H1 (cell line): ENCODE results near the gene AMIGO2. TPM values are rescaled to one million over a fixed set of nuclear protein-coding genes. Genes with fewer than 3 reads are reported as not detected.
A peak's percentile ranks its signal among the peaks of the same experiment; 100 is the strongest.

Source experiments
- ASH2L ChIP-seq: fragments of 200-600, 300-600 bp; sonication (generic); IDR thresholded peaks from one replicate; pipeline ENCODE4 v1.7.1; 2017; ENCODE audit warnings: low read length
- CBX8 ChIP-seq: fragments of 300-800, 300-1000 bp; sonication (generic); IDR thresholded peaks from 2 replicates; pipeline ENCODE4 v1.7.1; 2016; ENCODE audit warnings: low read depth, low read length, borderline replicate concordance
- CREB1 ChIP-seq: IDR thresholded peaks from 2 replicates; pipeline ENCODE4 v1.6.1; 2012; ENCODE audit warnings: inconsistent platforms
- EZH2 ChIP-seq: fragments of 200-600 bp; sonication (generic); IDR thresholded peaks from 2 replicates; pipeline ENCODE4 v1.7.1; 2012; ENCODE audit warnings: low read depth, mild to moderate bottlenecking, moderate library complexity, low read length, inconsistent platforms; ENCODE audit not compliant: severe bottlenecking
- HDAC6 ChIP-seq: IDR thresholded peaks from one replicate; pipeline ENCODE4 v1.7.1; 2012; ENCODE audit warnings: low read depth, mild to moderate bottlenecking, inconsistent platforms, low read length, moderate library complexity
- JUN ChIP-seq: IDR thresholded peaks from 2 replicates; pipeline ENCODE4 v1.6.1; 2011; ENCODE audit warnings: low read depth, mild to moderate bottlenecking, improper control_type of control experiment, low read length
- PHF8 ChIP-seq: fragments of 200-600 bp; sonication (generic); conservative IDR thresholded peaks from 2 replicates; pipeline ENCODE4 v1.7.1; 2012; ENCODE audit warnings: low read depth, mild to moderate bottlenecking, inconsistent platforms, low read length, moderate library complexity
- POU5F1 ChIP-seq: IDR thresholded peaks from 2 replicates; pipeline ENCODE4 v1.6.1; 2011; ENCODE audit warnings: low read depth, mild to moderate bottlenecking, low read length, moderate library complexity
- RAD21 ChIP-seq, 2 experiments: IDR thresholded peaks in 1 of 2; conservative IDR thresholded peaks in 1 of 2; 2 replicates each; pipeline ENCODE4 v1.6.1; 2011; ENCODE audit warnings: low read depth in 2 of 2, low read length in 2 of 2, improper control_type of control experiment in 1 of 2, inconsistent platforms in 1 of 2, mild to moderate bottlenecking in 1 of 2, moderate library complexity in 1 of 2
- SAP30 ChIP-seq: fragments of 300-600 bp; sonication (generic); IDR thresholded peaks from 2 replicates; pipeline ENCODE4 v1.7.1; 2012; ENCODE audit warnings: low read length, moderate library complexity, mild to moderate bottlenecking, inconsistent platforms; ENCODE audit not compliant: insufficient read depth, insufficient replicate concordance
- SP2 ChIP-seq: IDR thresholded peaks from 2 replicates; pipeline ENCODE4 v1.6.1; 2012; ENCODE audit warnings: mild to moderate bottlenecking, low read length, inconsistent platforms
- TAF1 ChIP-seq: IDR thresholded peaks from 2 replicates; pipeline ENCODE4 v1.6.1; 2011; ENCODE audit warnings: mild to moderate bottlenecking, low read depth, low read length
- polyA plus RNA-seq, 7 experiments: library from polyadenylated mRNA; depleted of rRNA in 3 of 7; stranded (reverse) in 5 of 7; unstranded in 2 of 7; fragments of >200 nt in 5 of 7; fragments of 200-250 nt in 2 of 7; gene quantifications; 1 replicate in 5 of 7; 2 replicates in 1 of 7; 4 replicates in 1 of 7; pipeline versions ENCODE4 v1.2.1 to v1.2.3, GENCODE V29; 2011 to 2013; ENCODE audit warnings: missing spikeins in 2 of 7, mixed read lengths in 2 of 7
- total RNA-seq: library from RNA; stranded (reverse); fragmentation: NEBNext Ultra II Directional; extraction: Animal tissue kit (Norgen Biotek cat#: 25700); gene quantifications from 2 replicates; pipeline ENCODE4 v1.2.1, GENCODE V29; 2021

Gene AMIGO2
- total and polyA plus RNA-seq, 2 of the 8 experiments (the other 6 are each of a cell fraction or from before 2014, with no cell fraction given) = 1.7 to 3.3 TPM

- TF ChIP-seq RAD21 (IDR thresholded peaks at IDR 0.05 in 1 of 2, conservative IDR thresholded peaks at IDR 0.05 in 1 of 2; ENCODE audit: low read depth in 2 of 2, low read length in 2 of 2) (peak; percentile 60 to 74), CREB1 (no peak), ASH2L (peak; percentile 4), POU5F1 (no peak), PHF8 (no peak), TAF1 (no peak), EZH2 (no peak), SAP30 (no peak), CBX8 (no peak), HDAC6 (no peak), SP2 (no peak), JUN (no peak)
- TF ChIP-seq, all 59 proteins: peak for 3
Measured at GRCh38 chr12:47079468-47079980, at the start of gene AMIGO2, which contains the start of gene PCED1B (continued).
